Measurements from ENCODE around the gene USH2A. TPM values are rescaled to one million over a fixed set of nuclear protein-coding genes. Genes with fewer than 3 reads are reported as not detected.

The USH2A gene
- total and polyA plus RNA-seq, 7 donors: under 0.01 to 0.32 (median 0.30) TPM; not detected in 4

- Histone ChIP-seq H3K27ac (no peak overlapping the region), H3K4me1 (no peaks in the 10 kb centered on the region), H3K36me3 (ENCODE audit: insufficient read depth in 1 of 2, low read depth in 1 of 2) (no peaks in the 10 kb centered on the region), H3K4me3 (no peak overlapping the region), H3K27me3 (ENCODE audit: insufficient read depth in 3 of 3, low read length in 2 of 3) (no peaks in the 10 kb centered on the region), H3K9me3 (no peaks in the 10 kb centered on the region)
- no peak for ATAC-seq
- TF ChIP-seq CTCF (IDR thresholded peaks at IDR 0.05): no peak
- DNase-seq: no peak
- WGBS, 3 donors: 67 to 70% (median 69%) methylated on average over 5 of the region's 5 CpGs
- intact Hi-C loops (cut with DNase I): no loop called here
These were observed 278.4 kb downstream of the USH2A start for GRCh38 chr1:216144661-216145450.

GRCh38 chr1:216142921-216143320 lies 280.3 kb downstream of the USH2A start:
- H3K27ac ChIP-seq: no peak overlapping the region
- no peak for ATAC-seq
- TF ChIP-seq CTCF (IDR thresholded peaks at IDR 0.05): no peak
- H3K36me3 ChIP-seq (ENCODE audit: insufficient read depth in 1 of 2, low read depth in 1 of 2): no peaks in the 10 kb centered on the region
- H3K9me3 ChIP-seq: no peaks in the 10 kb centered on the region
- intact Hi-C loops (cut with DNase I): no loop called here
- H3K27me3 ChIP-seq (ENCODE audit: insufficient read depth in 3 of 3, low read length in 2 of 3): no peaks in the 10 kb centered on the region
- no peaks in the 10 kb centered on the region for H3K4me1 ChIP-seq
- DNase-seq: no peak
- H3K4me3 ChIP-seq: no peak overlapping the region
- WGBS, 3 donors: 66 to 91% (median 78%) methylated on average over 2 of the region's 2 CpGs

- no peak overlapping the region for H3K4me3 ChIP-seq
- H3K36me3 ChIP-seq (ENCODE audit: insufficient read depth in 1 of 2, low read depth in 1 of 2): no peaks in the 10 kb centered on the region
- no peaks in the 10 kb centered on the region for H3K27me3 ChIP-seq (ENCODE audit: insufficient read depth in 3 of 3, low read length in 2 of 3)
- no peak for TF ChIP-seq CTCF (IDR thresholded peaks at IDR 0.05)
- no peaks in the 10 kb centered on the region for H3K9me3 ChIP-seq
- no peaks in the 10 kb centered on the region for H3K4me1 ChIP-seq
- ATAC-seq (no peak), DNase-seq (no peak)
- no peak overlapping the region for H3K27ac ChIP-seq
- intact Hi-C loops (cut with DNase I): no loop called here
- 46 to 56% (median 51%) methylated on average over 5 of the region's 5 CpGs for WGBS, 3 donors
These were observed 282.3 kb downstream of the USH2A start for GRCh38 chr1:216140730-216141524.

GRCh38 chr1:216124192-216124781 lies 299.0 kb downstream of the USH2A start:
- no peaks in the 10 kb centered on the region for H3K4me1 ChIP-seq
- TF ChIP-seq CTCF (IDR thresholded peaks at IDR 0.05): no peak
- intact Hi-C loops (cut with DNase I): no loop called here
- no peak overlapping the region for H3K27ac ChIP-seq
- 83 to 91% (median 86%) methylated on average over 4 of the region's 4 CpGs for WGBS, 3 donors
- H3K36me3 ChIP-seq (ENCODE audit: insufficient read depth in 1 of 2, low read depth in 1 of 2): no peaks in the 10 kb centered on the region
- no peak for ATAC-seq
- no peak for DNase-seq
- H3K9me3 ChIP-seq: no peaks in the 10 kb centered on the region
- no peak overlapping the region for H3K4me3 ChIP-seq
- no peaks in the 10 kb centered on the region for H3K27me3 ChIP-seq (ENCODE audit: insufficient read depth in 3 of 3, low read length in 2 of 3)
